ENCODE data around the gene VPS26C.

GRCh38 chr21:37237764-37238163 lies 29.4 kb downstream of the VPS26C start:
- TF ChIP-seq POLR2A (IDR thresholded peaks at IDR 0.05; ENCODE audit: low read length) (no peak), GATA1 (IDR thresholded peaks at IDR 0.05; ENCODE audit: low read depth, low read length) (no peak)
